Progenitor cell of endocrine pancreas (in vitro differentiated cells): ENCODE measurements around the gene MKRN1. TPM values are rescaled to one million over a fixed set of nuclear protein-coding genes. Genes with fewer than 3 reads are reported as not detected.

ENCODE experiments used
- DNase-seq: peaks from one replicate; pipeline ENCODE4 v3.0.0; 2021; ENCODE audit warnings: low spot score; ENCODE audit not compliant: unreplicated experiment
- H3K27ac Mint-ChIP-seq: 2 replicates; pipeline ENCODE4 v1.8.0; 2021; ENCODE audit warnings: mild to moderate bottlenecking, moderate library complexity, mixed read lengths
- H3K27me3 Mint-ChIP-seq: 2 replicates; pipeline ENCODE4 v1.8.0; 2021; ENCODE audit warnings: mixed read lengths
- H3K36me3 Mint-ChIP-seq: 2 replicates; pipeline ENCODE4 v1.8.0; 2022; ENCODE audit warnings: mixed read lengths; ENCODE audit not compliant: insufficient read depth
- H3K4me1 Mint-ChIP-seq: 2 replicates; pipeline ENCODE4 v1.8.0; 2021; ENCODE audit warnings: low read depth, mixed read lengths
- H3K4me3 Mint-ChIP-seq: 2 replicates; pipeline ENCODE4 v1.8.0; 2021; ENCODE audit warnings: low read depth, mild to moderate bottlenecking, moderate library complexity, mixed read lengths
- H3K9me3 Mint-ChIP-seq: 2 replicates; pipeline ENCODE4 v1.8.0; 2021; ENCODE audit warnings: low read depth, mixed read lengths
- CTCF ChIP-seq: fragments of 200-600 bp; sonication (generic); IDR thresholded peaks from one replicate; pipeline ENCODE4 v1.5.0; 2021; ENCODE audit warnings: antibody characterized with exemption, mild to moderate bottlenecking; ENCODE audit not compliant: unreplicated experiment
- total RNA-seq: library from RNA; stranded (reverse); gene quantifications from 2 replicates; pipeline ENCODE4 v1.2.1, GENCODE V29; 2021

MKRN1 gene
- total RNA-seq, 1 donor from 2014 or later: 99.4 TPM

GRCh38 chr7:140441519-140441918, 37.8 kb downstream of the MKRN1 start:
- DNase-seq: no peak
- Mint-ChIP-seq H3K36me3 (no peaks in the 10 kb centered on the region), H3K9me3 (no peaks in the 10 kb centered on the region), H3K4me1 (no peaks in the 10 kb centered on the region), H3K4me3 (no peak overlapping the region), H3K27ac (no peak overlapping the region), H3K27me3 (no peaks in the 10 kb centered on the region)
- no peak for TF ChIP-seq CTCF

GRCh38 chr7:140440593-140440992, 38.7 kb downstream of the MKRN1 start:
- Mint-ChIP-seq H3K4me3 (no peak overlapping the region), H3K27me3 (no peaks in the 10 kb centered on the region), H3K27ac (no peak overlapping the region), H3K36me3 (no peaks in the 10 kb centered on the region), H3K9me3 (no peaks in the 10 kb centered on the region), H3K4me1 (no peaks in the 10 kb centered on the region)
- no peak for TF ChIP-seq CTCF
- no peak for DNase-seq

GRCh38 chr7:140439359-140439758, 39.9 kb downstream of the MKRN1 start:
- DNase-seq: no peak
- TF ChIP-seq CTCF: no peak
- H3K27me3 Mint-ChIP-seq: no peaks in the 10 kb centered on the region
- H3K4me1 Mint-ChIP-seq: no peaks in the 10 kb centered on the region
- no peak overlapping the region for H3K4me3 Mint-ChIP-seq
- no peak overlapping the region for H3K27ac Mint-ChIP-seq
- no peaks in the 10 kb centered on the region for H3K36me3 Mint-ChIP-seq
- H3K9me3 Mint-ChIP-seq: no peaks in the 10 kb centered on the region

- Mint-ChIP-seq H3K9me3 (no peaks in the 10 kb centered on the region), H3K36me3 (peaks cover 2% of the 10 kb centered on the region), H3K4me1 (no peaks in the 10 kb centered on the region), H3K4me3 (no peak overlapping the region), H3K27me3 (no peaks in the 10 kb centered on the region), H3K27ac (no peak overlapping the region)
- TF ChIP-seq CTCF: no peak
- no peak for DNase-seq
Measured at GRCh38 chr7:140435252-140435895, 43.9 kb downstream of the MKRN1 start.

GRCh38 chr7:140433396-140433795, 45.9 kb downstream of the MKRN1 start:
- H3K4me3 Mint-ChIP-seq: no peak overlapping the region
- no peak for TF ChIP-seq CTCF

More at GRCh38 chr7:140433396-140433795, 45.9 kb downstream of the MKRN1 start:
- H3K36me3 Mint-ChIP-seq: peaks cover 5% of the 10 kb centered on the region
- H3K27ac Mint-ChIP-seq: no peak overlapping the region
- H3K9me3 Mint-ChIP-seq: no peaks in the 10 kb centered on the region
- H3K4me1 Mint-ChIP-seq: no peaks in the 10 kb centered on the region
- DNase-seq: no peak
- H3K27me3 Mint-ChIP-seq: no peaks in the 10 kb centered on the region
